Astrocyte (in vitro differentiated cells and primary cell): Measurements from ENCODE around the gene EP300.

Source experiments
- CTCF ChIP-seq: IDR thresholded peaks from 2 replicates; pipeline ENCODE4 v1.5.1; 2011; ENCODE audit warnings: low read depth, mild to moderate bottlenecking, inconsistent platforms, low read length, moderate library complexity; ENCODE audit not compliant: insufficient read depth
- EZH2 ChIP-seq: IDR thresholded peaks from 2 replicates; pipeline ENCODE4 v1.6.1; 2012; ENCODE audit warnings: mild to moderate bottlenecking, low read length, inconsistent platforms; ENCODE audit not compliant: insufficient read depth

- TF ChIP-seq CTCF (no peak), EZH2 (no peak)
These were observed 13.5 kb upstream of the EP300 start for GRCh38 chr22:41078931-41079330.
